Epithelial cell of prostate (primary cell): Measurements from ENCODE around the gene ELMO1.

Experiments
- DNase-seq: peaks from one replicate; pipeline ENCODE4 v3.0.0-alpha.2; 2011; ENCODE audit warnings: low read depth, low spot score
- H3K27ac ChIP-seq: fragments of 450-650 bp; 2 replicates; pipeline ENCODE4 v1.5.1; 2017; ENCODE audit warnings: mild to moderate bottlenecking

Gene ELMO1

DNA sequence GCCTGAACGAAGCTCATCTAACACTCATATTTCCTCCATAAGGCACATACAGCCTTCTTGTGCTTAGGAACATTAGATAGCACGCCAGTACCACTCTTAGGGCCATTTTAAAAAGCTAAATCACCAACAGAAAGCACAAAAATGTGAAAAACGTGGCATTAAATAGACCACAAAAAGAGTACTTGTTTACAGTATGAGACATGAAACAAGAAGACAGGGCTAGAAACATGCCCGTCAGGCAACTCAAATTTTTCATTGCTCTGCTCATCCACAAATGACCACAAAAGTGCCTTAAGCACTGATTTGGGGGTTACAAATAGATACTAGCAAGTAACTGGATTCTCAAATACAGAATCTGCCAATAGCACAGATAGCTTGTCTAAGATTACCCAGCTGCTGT lies 67.8 kb downstream of the ELMO1 start:
- DNase-seq, result no peak
- no peak overlapping the region for H3K27ac ChIP-seq

DNA sequence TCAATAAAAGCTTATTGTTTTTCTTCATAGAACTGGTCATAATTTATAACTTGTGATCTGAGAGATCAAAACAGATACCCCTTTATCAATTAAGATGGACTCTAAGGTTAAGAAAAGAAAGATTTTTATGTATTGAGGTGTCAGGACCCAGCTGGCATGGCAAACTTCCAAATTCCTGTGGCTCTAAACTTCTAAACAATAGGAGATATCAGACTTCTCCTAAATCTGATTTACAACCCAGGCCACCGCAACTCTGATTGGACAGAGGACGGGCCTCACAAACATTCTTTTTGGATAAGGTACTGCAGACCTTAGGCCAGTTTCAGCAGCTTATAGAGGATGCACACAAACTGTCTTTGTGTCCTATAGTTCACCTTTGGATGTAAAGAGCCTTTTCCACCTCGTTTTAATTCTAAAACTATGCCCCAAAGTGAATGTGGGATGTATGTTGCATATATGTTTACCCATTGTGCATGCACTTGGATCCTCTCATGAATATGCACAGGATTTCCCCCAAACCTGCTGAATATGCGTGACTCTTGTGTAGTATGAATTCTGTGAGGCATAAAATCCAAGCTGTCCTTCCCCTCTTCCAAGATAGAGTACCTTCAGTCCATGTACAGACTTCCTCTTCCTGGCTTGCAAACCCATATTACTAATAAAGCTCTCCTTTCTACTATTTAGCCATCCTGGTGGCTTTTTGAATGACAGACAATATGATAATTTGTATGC lies 69.0 kb downstream of the ELMO1 start:
- no peak overlapping the region for H3K27ac ChIP-seq
- no peak for DNase-seq

DNA sequence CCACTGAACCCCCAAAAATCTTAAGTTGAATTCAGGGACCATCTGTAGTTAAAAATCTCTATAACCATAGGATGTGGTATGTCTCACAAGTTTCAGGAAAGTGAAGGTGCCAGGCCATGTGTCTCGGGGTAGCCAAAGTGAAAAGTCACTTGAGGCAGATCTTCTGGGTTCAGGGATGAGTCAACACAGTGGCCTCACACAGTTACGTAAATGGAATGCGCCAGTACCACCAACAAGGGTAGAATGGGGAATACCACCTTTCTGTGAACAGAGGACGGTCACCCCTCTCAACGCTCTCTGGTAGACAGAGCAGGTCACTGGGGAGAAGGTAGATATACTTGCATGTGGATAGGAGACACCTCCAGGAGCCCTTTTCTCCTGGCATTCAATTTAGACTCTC lies 71.4 kb downstream of the ELMO1 start:
- no peak overlapping the region for H3K27ac ChIP-seq
- DNase-seq, result no peak

DNA sequence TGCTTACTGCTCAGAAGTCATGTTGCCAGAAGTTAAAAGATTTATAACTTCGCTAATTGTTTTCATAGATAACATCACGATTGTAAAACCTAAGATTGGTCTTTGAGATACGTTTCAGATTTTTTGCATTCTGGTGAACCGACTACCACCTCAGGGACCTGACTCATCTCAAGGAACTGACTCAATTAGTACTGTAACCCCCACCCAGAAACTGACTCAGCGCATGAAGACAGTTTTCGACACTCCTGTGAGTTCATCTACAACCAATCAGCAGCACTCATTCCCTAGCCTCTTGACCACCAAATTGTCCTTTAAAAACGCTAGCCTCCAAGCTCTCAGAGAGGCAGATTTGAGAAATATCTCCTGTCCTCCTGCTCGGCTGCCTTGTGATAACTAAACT lies 72.3 kb downstream of the ELMO1 start:
- peak overlapping the region; percentile 39 for H3K27ac ChIP-seq
- DNase-seq, result peak; percentile 1

DNA sequence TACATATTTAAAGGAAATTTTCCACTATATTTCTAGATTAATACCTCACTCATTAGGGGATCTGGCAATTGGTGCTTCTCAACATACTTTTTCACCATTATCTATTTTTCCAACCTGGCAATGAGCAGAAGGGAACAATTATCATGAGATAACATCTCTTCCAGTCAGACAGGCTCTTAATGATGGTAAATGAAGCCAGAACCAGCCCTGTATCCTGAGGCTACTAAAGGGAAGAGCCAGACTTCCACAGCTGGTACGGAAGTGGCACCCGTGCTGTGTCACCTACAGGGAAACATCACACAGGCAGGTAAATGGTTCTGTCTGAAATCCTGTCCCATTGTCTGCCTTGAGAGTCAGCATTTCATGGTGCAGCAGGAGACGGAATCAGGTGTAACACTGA lies 75.9 kb downstream of the ELMO1 start:
- no peak for DNase-seq
- no peak overlapping the region for H3K27ac ChIP-seq

DNA sequence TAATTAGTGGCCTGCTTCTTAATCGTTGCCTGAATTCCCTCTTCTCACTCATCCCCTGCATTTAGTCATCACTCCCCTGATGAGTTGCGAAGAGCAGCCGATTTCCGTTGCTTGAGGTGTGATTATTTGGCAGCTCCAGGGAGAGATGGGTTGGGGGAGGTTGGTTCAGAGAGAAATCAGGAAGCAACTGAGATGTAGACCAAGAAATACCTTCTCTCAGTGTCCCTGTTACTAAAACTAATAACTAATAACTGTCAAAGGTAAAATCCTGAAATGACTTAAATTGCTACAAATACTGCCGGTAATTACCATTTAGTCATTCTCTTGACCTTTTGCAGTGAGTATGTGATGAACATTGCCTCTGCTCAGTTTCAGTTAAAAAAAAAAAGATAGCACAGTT lies 76.9 kb downstream of the ELMO1 start:
- H3K27ac ChIP-seq, result no peak overlapping the region
- DNase-seq, result no peak

DNA sequence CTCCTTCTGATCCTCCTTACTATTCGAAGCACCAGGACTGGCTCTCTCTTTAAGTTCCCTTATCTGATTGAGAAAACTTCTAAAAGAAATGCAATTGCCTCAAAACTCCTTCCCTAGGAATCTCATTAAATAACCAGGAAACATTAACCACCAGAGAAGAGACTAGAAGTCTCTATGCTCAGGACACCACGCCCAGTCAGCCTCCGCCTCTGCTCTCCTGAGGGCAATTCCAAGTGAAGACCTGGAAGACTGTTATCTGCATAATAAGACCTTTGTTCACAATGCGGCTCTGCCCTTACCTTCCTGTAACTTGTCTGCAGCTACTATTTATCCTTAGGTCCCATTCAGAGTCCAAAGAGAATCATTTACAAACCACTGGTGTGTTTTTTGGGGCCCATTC lies 78.8 kb downstream of the ELMO1 start:
- no peak overlapping the region for H3K27ac ChIP-seq
- no peak for DNase-seq

DNA sequence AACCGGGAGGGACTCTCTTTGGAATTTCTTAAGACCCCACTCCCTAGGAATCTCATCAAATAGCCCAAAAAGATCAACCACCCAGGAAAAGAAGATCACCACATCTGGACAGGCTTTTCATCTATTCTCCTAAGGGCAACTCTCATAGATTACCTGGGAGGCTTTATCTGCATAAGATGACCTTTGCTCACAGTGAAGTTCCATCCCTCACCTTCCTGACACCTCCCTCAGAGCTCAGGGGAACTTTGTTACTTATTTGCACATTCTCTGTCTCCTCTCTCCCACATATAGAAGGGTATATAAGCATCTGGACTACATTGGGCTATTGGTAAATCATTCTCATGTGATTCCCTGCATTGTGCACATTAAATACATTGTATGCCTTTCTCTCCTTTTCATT lies 80.1 kb downstream of the ELMO1 start:
- H3K27ac ChIP-seq, result no peak overlapping the region
- DNase-seq, result no peak

DNA sequence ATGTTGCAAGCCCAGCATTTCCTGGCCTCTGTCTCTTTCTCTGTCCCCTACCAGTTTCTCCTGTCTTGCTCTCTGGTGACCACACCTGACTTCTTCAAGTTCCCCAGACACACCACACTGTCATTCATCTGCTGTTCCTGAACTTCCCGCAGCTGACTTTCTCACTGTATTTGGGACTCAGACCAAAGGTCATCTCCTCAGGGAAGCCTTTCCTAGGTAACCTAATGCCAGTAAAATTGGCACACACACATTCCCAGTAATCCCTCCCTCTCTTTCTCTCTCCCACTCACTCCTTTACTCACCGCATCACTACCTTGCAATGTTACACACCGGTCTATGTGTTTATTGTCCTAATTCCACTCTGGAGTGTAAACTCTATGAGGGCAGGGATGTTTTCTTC lies 81.7 kb downstream of the ELMO1 start:
- no peak overlapping the region for H3K27ac ChIP-seq
- no peak for DNase-seq

DNA sequence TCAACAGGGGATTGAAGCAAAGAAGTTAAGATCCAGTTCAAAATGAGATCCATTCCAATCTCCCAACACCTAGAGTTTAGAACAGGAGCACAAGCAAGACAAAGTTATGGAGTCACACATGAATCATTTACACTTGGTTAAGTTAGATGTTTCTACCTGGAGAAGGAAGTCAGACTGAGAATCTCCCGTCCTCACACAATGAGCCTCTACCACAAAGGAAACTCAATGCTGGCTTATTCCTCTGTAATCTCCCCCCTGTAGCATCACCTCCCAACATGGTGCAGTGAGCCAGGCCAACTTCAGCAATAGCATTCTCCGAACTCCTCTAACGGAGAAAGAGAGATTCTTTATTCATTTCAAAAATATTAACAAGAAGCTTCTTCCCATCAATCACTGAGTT lies 82.2 kb downstream of the ELMO1 start:
- DNase-seq, result no peak
- no peak overlapping the region for H3K27ac ChIP-seq

DNA sequence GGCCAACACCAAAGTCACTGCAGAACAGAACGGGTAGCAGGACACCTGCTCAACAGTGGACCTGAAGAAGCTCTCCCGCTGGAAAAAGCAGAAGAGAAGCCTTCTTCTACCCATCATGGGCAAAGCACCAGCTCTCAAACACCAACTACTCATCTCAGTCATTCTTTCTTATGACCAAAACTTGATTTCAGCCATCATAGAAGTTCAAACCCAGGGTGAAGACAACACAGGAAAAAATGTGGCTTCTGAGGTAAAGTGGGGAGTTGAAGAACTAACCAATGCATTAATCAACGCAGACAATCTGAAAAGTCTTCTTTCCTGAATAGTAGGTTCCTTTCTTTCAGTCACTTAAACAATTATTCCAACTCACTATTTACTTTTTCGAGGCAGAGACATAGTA lies 83.3 kb downstream of the ELMO1 start:
- no peak overlapping the region for H3K27ac ChIP-seq
- no peak for DNase-seq

DNA sequence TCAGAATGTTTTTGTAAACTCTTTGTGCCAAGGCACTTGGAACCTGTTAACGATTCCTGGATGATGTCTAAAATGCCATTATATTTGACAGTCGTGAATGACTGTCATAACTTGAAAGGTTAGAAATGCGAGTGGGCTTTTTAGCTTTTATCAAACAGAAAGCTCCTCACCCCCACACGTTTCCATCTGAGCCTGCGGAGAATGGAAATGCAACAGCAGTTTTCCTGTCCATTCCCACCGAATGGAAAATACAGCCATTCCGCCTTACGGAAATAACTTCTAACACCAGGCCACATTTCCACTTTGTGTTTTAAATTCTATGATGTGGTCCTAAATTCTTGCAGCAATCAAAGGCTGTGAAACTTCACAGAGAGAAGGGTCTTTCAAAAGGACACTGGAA lies 83.8 kb downstream of the ELMO1 start:
- no peak overlapping the region for H3K27ac ChIP-seq
- DNase-seq, result no peak

DNA sequence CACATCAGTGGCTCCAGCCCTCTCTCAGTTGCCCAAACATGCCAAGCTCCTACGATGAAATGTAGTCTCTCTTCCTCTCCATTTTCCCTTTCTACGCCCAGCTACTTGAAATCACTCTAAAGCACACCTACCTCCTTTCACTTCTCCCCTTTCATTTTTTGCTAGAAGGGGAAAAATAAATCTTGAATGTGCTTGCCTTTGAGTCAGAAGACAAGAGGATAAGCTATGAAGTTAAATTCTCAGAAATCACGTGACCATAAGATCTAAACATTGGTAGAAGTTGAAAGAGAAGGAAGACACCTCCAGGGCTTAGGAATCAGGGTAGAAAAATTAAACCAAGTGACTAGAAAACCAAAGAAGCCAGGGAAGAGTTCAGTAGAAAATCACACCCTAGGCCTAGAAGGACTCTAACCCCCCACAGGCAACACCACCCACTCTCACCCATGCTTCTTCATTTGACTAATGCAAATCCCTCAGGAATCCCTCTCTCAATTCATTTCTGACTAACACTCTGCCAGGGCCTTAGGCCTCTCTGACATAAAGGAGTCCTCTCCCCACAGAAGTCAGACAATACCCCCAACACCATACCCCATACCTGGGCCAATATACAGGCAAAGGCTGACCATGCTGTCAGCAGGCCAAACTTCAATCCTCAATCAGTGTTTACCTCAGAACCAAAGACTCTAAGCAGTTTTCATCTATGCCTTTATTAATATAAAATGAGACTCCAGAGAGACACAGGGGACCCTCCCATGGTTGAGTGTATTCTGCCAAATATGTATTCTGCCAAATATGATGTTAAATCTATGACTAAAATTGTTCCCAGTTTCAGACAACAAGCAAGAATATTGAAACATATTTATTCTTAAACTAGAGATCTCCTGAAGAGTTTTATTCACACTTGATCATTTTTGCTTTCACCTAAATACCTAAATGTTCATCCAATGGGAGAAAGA lies 84.8 kb downstream of the ELMO1 start:
- H3K27ac ChIP-seq, result no peak overlapping the region
- no peak for DNase-seq

DNA sequence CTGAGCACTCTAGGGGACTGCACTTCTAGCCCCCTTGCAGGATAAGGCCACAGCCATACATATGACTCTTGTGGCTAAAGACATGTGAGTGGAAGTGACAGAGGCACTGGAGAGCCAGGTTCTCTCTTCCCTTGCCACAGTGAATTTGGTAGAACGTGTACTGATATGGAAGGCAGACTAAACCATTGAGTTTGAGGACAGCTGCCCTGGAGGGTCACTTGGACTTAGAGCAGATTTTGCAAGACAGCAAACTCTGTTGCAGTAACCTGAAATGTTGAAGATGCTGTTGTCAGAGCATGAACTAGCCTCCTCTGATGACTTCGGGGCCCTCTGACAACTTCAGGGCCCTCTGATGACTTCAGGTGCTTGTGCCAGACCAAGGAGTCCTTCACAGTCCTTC lies 85.9 kb downstream of the ELMO1 start:
- DNase-seq, result no peak
- no peak overlapping the region for H3K27ac ChIP-seq

DNA sequence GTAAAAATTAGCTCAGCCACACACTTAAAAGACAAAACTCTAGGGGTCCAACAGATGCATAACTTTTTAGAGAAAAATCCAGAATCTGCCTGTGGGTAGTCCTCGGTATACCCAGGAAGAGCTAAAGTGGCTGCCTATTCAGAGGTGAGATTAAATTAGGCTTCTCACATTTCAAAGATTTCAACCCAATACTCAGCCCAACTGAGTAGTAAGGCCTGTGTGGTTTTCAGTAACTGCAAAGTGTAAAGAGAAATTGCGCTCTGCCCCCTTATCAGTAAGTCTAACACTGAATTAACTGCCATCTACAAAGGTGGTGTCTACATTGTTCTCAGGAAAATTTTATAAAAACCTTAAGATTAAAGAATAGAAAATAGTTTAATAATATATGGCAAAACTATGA lies 88.2 kb downstream of the ELMO1 start:
- DNase-seq, result no peak
- no peak overlapping the region for H3K27ac ChIP-seq

DNA sequence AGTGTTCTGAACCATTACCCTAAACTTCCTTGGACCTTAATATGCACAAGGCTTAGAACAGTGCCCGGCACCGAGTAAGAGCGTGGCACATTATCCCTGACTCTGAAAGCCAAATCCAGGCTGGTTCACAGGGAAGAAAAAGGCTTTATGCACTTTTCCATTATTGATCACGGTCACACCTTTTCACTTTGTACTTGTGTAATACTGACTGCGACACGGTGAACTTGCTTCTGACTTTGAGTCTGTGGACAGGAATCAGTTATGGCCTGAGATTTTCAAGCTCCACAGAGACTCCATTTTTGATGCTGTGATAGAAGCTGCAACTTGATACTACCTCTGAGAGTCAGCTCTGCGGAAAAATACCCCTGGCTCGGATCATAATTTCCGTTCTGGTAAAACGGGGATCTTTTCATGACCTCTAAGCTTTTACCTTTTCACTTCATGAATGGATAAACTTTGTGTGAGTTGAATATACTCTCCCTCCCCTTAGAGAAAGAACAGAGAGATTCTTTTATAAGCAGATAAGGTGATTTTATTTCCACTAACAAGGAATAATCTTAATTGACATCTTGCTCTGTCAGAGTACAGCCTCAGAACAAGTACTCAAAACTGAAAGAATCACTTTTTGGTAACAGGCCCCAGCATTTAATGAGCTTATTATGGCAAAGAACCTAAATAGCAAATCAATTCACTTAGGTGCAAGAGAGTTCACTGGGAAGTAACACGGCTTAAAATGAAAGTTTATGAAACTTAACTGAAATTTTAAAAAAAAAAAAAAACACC lies 88.8 kb downstream of the ELMO1 start:
- H3K27ac ChIP-seq, result no peak overlapping the region
- DNase-seq, result no peak

DNA sequence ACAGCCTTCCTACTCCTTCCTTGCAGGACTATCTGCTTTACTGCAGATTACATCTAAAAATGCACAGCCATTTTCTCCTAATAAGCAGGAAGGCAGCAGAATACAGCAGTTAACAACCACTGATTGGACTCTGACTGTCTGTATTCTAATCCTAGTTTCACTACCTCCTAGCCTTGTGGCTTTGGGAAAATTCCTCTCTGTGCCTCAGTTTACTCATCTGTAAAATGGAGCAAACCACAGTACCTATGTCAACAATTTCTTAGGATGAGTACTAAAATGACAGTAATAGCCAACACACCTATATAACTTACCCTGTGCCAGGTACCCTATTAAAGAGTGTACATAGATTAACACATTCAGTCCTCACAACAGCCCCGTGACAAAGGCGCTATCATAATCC lies 89.5 kb downstream of the ELMO1 start:
- no peak overlapping the region for H3K27ac ChIP-seq
- no peak for DNase-seq

DNA sequence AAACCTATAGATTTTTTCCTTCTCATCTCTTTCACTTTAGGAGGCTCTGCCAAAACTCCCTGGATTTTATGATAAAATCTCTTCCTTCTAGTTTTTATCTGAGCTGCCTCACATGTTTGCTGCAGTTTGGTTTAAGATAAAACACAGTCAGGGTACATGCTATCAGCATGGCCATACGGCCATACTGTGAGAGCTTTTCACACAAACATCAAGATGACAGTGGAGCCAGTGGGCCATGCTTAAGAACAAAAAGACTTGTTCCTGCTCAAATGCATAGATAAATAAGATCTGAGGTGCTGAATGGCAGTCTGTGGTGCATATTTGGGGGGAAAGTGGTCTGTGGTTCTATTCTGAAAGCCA lies 91.0 kb downstream of the ELMO1 start:
- DNase-seq, result no peak
- no peak overlapping the region for H3K27ac ChIP-seq

DNA sequence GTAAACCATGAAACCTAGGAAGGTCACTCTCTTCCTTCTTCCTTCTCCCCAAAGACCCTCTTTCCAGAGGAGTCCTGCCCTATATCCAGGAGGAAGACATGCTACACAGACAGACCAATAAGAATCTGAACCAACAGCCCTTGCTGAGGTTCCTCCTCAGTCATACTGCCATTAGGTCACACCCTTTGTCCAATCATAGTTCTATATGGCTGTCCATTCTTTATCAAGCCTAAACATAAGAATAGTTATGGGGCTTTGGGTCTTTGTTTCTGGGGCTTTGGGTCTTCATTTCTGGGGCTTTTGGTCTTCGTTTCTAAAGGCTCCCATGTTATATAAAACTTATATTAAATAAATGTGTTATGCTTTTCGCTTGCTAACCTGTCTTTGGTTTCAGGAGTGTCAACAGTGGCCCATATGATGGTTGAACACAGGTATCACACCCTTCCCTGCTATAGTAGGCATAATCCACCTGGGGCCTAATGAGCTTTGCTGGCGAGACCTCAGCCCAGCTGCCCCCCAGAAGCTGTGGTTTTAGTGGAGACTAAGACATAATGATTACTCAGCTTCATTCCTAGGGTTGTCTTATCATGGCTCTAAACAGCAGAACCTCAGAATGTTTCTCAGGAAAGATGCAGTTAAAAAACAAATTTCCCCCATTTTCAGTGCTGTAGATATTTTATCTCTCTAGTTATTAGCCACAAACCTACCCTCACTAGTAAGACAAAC lies 91.6 kb downstream of the ELMO1 start:
- no peak for DNase-seq
- H3K27ac ChIP-seq, result no peak overlapping the region

DNA sequence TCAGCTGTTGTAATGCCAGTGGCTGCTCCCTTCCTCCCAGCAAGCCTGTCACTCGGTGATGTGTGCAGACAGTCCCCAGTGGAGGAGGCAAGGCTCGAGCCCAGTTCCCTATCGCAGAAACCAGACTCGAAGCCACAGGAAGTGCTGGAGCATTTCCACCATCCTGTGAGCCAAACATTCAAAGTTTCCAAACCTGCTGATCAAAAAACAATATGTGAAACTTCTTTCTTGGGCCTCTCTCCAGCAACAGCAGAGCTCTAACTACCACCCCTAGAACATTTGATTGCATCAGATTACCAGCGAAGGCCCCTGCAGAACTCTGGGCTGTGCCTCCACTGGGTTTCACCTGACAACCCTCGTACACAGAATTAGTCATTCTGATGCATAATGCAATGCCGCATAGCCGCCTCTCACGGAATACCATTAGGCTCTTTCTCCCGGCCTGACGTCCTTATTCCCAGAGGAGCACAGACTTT lies 94.0 kb downstream of the ELMO1 start:
- DNase-seq, result no peak
- no peak overlapping the region for H3K27ac ChIP-seq
